ENCODE results near the gene SPAM1.

DNA sequence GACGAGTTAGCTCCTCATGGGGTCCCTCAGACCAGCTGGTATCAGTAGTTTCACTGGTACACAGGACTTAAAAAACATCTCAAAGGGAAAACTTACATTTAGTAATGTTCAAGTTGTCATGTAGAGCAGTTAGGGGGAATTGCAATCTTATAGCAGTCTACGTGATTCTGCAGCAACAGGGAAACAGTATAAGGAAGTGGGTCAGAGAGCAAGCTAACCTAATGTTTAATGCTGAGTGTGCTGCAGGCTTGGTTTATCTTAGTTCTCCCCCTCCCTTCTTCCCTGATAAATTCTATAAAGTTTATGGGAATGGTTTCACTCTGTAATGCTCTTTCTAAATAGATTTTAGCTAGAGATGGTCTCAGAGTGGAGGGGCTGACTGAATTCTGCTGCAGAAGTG, 11.3 kb downstream of the SPAM1 start:
- TF ChIP-seq, protein P1, sequence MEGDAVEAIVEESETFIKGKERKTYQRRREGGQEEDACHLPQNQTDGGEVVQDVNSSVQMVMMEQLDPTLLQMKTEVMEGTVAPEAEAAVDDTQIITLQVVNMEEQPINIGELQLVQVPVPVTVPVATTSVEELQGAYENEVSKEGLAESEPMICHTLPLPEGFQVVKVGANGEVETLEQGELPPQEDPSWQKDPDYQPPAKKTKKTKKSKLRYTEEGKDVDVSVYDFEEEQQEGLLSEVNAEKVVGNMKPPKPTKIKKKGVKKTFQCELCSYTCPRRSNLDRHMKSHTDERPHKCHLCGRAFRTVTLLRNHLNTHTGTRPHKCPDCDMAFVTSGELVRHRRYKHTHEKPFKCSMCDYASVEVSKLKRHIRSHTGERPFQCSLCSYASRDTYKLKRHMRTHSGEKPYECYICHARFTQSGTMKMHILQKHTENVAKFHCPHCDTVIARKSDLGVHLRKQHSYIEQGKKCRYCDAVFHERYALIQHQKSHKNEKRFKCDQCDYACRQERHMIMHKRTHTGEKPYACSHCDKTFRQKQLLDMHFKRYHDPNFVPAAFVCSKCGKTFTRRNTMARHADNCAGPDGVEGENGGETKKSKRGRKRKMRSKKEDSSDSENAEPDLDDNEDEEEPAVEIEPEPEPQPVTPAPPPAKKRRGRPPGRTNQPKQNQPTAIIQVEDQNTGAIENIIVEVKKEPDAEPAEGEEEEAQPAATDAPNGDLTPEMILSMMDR (IDR thresholded peaks at IDR 0.05) = no peak
- TF ChIP-seq POLR2AphosphoS5 (IDR thresholded peaks at IDR 0.05) = no peak
